Stomach (tissue), 9 donors: ENCODE data around the gene DIPK1B. TPM values are rescaled to one million over a fixed set of nuclear protein-coding genes. Genes with fewer than 3 reads are reported as not detected.

Experiments
- DNase-seq, 2 donors: peaks; one replicate each; pipeline versions ENCODE4 v3.0.0 to v3.0.0-alpha.2; 2013 to 2019
- H3K27ac ChIP-seq, 5 donors: fragments of 200-600 bp in 4 of 5; sonication (generic) in 4 of 5; one replicate each; pipeline ENCODE4 v1.5.1; 2013 to 2019; ENCODE audit warnings: mild to moderate bottlenecking in 1 of 5, moderate library complexity in 1 of 5
- H3K27me3 ChIP-seq, 3 donors: fragments of 200-600 bp; sonication (generic); one replicate each; pipeline ENCODE4 v1.5.1; 2017 to 2019; ENCODE audit warnings: mixed run types in 1 of 3
- H3K36me3 ChIP-seq, 4 donors: fragments of 200-600 bp; sonication (generic); 1 replicate in 3 of 4; 2 replicates in 1 of 4; pipeline ENCODE4 v1.5.1; 2016 to 2019
- H3K4me1 ChIP-seq, 4 donors: fragments of 200-600 bp; sonication (generic); one replicate each; pipeline ENCODE4 v1.5.1; 2016 to 2019
- H3K4me3 ChIP-seq, 4 donors: fragments of 200-600 bp; sonication (generic) in 3 of 4; one replicate each; pipeline ENCODE4 v1.5.1; 2016 to 2019; ENCODE audit warnings: mild to moderate bottlenecking in 1 of 4
- H3K9me3 ChIP-seq, 4 donors: fragments of 200-600 bp; sonication (generic); one replicate each; pipeline ENCODE4 v1.5.1; 2016 to 2019
- CTCF ChIP-seq, 7 experiments: fragments of 450-650 bp in 4 of 7; fragments of 200-600 bp in 3 of 7; sonication (generic) in 3 of 7; IDR thresholded peaks; one replicate each; pipeline ENCODE4 v1.5.1; 2016 to 2019; ENCODE audit warnings: antibody characterized with exemption in 7 of 7, control low read depth in 2 of 7, mild to moderate bottlenecking in 1 of 7
- EP300 ChIP-seq: sonication (generic); formaldehyde crosslinking; IDR thresholded peaks from one replicate; pipeline ENCODE4 v1.6.1; 2017; ENCODE audit warnings: antibody characterized with exemption
- POLR2A ChIP-seq, 4 donors: fragments of 450-650 bp; IDR thresholded peaks; one replicate each; pipeline ENCODE4 v1.6.1; 2016; ENCODE audit warnings: antibody characterized with exemption in 4 of 4, control low read depth in 2 of 4, mild to moderate bottlenecking in 1 of 4, moderate library complexity in 1 of 4
- POLR2AphosphoS5 ChIP-seq, 3 donors: sonication (generic); formaldehyde crosslinking; IDR thresholded peaks; one replicate each; pipeline ENCODE4 v1.6.1; 2016; ENCODE audit warnings: antibody characterized with exemption in 3 of 3
- WGBS, 5 donors: extraction: QIAGEN DNeasy Blood & Tissue Kit in 3 of 5; methylation state at CpG; one replicate each; pipeline versions ENCODE4 v1.1.5 to v1.1.7; 2013 to 2018; 5-methylcytosine and 5-hydroxymethylcytosine counted together
- intact Hi-C: fragments of 100-400 bp; cut with DNase I; formaldehyde crosslinking; loops from one replicate; pipeline ENCODE4 v1.15.1; 2023; ENCODE audit warnings: low total_unique reads
- polyA plus RNA-seq, 3 donors: library from polyadenylated mRNA; stranded (reverse); fragments of 200-250 nt; gene quantifications; one replicate each; pipeline ENCODE4 v1.2.3, GENCODE V29; 2013
- total RNA-seq, 5 donors: library from RNA; depleted of rRNA; stranded (reverse); fragments of >200 nt; gene quantifications; one replicate each; pipeline versions ENCODE4 v1.1.0 to v1.2.3, GENCODE V29; 2014 to 2016
- donor health status: healthy with polysubstance abuse.
- donor health status: Bipolar disorder and iron deficiency.
- donor health status: healthy.

DIPK1B gene
- total and polyA plus RNA-seq, 8 donors, result 0.45 to 10.4 (median 4.0) TPM; not detected in 1

GRCh38 chr9:136693135-136693489, 19.3 kb upstream of the DIPK1B start:
- DNase-seq, result no peak
- no peak overlapping the region for H3K4me3 ChIP-seq
- TF ChIP-seq CTCF (IDR thresholded peaks at IDR 0.05) (no peak), POLR2AphosphoS5 (IDR thresholded peaks at IDR 0.05) (no peak), POLR2A (IDR thresholded peaks at IDR 0.05) (no peak), EP300 (no peak)
- WGBS, 5 donors, result 54 to 70% (median 63%) methylated on average over 14 of the region's 14 CpGs
- intact Hi-C loops, result no loop called here
- H3K27me3 ChIP-seq, result peaks cover 0 to 5% (median 0%) of the 10 kb centered on the region in 3 donors
- H3K4me1 ChIP-seq, result peaks cover 60 to 95% (median 84%) of the 10 kb centered on the region in 4 donors
- H3K27ac ChIP-seq, result peak overlapping the region; percentile 57 to 82 (median 73)
- no peaks in the 10 kb centered on the region for H3K9me3 ChIP-seq
- H3K36me3 ChIP-seq, result no peaks in the 10 kb centered on the region

DNA sequence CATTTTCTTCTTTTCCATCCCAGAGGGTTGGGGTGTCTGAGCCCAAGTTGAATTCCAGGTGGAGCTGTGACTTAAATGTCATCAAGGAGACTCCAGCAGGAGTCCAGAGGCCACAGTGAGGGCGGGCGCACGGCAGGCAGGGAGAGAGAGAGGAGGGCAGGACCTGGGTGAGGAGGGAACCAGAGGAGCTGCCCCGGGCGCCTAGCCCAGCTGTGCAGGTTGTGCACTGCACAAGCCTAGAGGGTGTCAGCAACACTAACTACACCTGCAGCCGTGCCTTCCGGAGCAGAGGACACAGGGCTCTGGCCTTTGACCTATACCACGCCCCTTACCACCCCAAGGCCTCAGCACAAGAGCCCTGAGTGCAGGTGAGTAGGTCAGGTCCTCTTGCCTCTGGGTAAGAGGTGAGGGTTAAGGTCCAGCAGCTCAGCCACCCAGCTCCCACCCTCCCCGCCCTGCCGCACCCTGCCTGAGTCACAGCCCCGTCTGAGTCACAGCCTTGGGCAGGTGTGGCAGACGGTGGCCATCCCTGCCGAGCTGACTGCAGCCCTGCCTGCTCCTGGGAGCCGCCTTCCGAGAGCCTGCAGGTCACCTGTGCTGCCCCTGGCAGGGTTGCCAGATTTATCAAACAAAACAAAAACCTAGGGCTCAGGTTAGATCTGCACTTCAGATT, 18.7 kb upstream of the DIPK1B start:
- TF ChIP-seq POLR2AphosphoS5 (IDR thresholded peaks at IDR 0.05), result peak in 2 of 3 donors; percentile 12 to 53
- no peak for TF ChIP-seq EP300
- DNase-seq, result peak; percentile 88 to 94

GRCh38 chr9:136694163-136694871, 18.1 kb upstream of the DIPK1B start:
- Histone ChIP-seq H3K36me3 (no peaks in the 10 kb centered on the region), H3K27me3 (peaks cover 0 to 5% (median 0%) of the 10 kb centered on the region in 3 donors), H3K4me1 (peaks cover 61 to 83% (median 72%) of the 10 kb centered on the region in 4 donors), H3K4me3 (no peak overlapping the region), H3K27ac (peak overlapping the region; percentile 57 to 82 (median 73)), H3K9me3 (no peaks in the 10 kb centered on the region)
- intact Hi-C loops, result no loop called here
- peak; percentile 79 to 85 for DNase-seq
- WGBS, 5 donors, result 25 to 40% (median 29%) methylated on average over 17 to 32 of the region's 32 CpGs
- peak in 5 of 7 experiments; percentile 37 to 81 (median 62) for TF ChIP-seq CTCF (IDR thresholded peaks at IDR 0.05)
- no peak for TF ChIP-seq EP300

More for the DNA sequence above, 18.7 kb upstream of the DIPK1B start:
- Histone ChIP-seq H3K9me3 (no peaks in the 10 kb centered on the region), H3K4me3 (no peak overlapping the region), H3K27ac (peak overlapping the region; percentile 57 to 82 (median 73)), H3K4me1 (peaks cover 61 to 90% (median 78%) of the 10 kb centered on the region in 4 donors), H3K27me3 (peaks cover 0 to 5% (median 0%) of the 10 kb centered on the region in 3 donors), H3K36me3 (no peaks in the 10 kb centered on the region)
- intact Hi-C loops, result no loop called here
- WGBS, 5 donors, result 32 to 53% (median 37%) methylated on average over 10 to 15 of the region's 15 CpGs

- Histone ChIP-seq H3K36me3 (no peaks in the 10 kb centered on the region), H3K27me3 (peaks cover 0 to 8% (median 0%) of the 10 kb centered on the region in 3 donors), H3K4me3 (no peak overlapping the region), H3K9me3 (no peaks in the 10 kb centered on the region), H3K27ac (peak overlapping the region; percentile 57 to 82 (median 73)), H3K4me1 (peaks cover 60 to 80% (median 69%) of the 10 kb centered on the region in 4 donors)
- DNase-seq, result no peak
- intact Hi-C loops, result no loop called here
- no peak for TF ChIP-seq EP300
- TF ChIP-seq CTCF (IDR thresholded peaks at IDR 0.05), result no peak
- TF ChIP-seq POLR2A (IDR thresholded peaks at IDR 0.05), result no peak
- TF ChIP-seq POLR2AphosphoS5 (IDR thresholded peaks at IDR 0.05), result no peak
- 68 to 82% (median 70%) methylated on average over 11 of the region's 11 CpGs for WGBS, 5 donors
Measured at GRCh38 chr9:136694872-136695247, 17.5 kb upstream of the DIPK1B start.
